Fibroblast of skin of left quadriceps (primary cell): ENCODE results near the gene SLC22A17.

ENCODE experiments used
- DNase-seq, 2 experiments: peaks; one replicate each; pipeline ENCODE4 v3.0.0-alpha.2; 2013; ENCODE audit warnings: low read depth in 2 of 2

SLC22A17 gene

GRCh38 chr14:23381871-23382270, 29.2 kb upstream of the SLC22A17 start:
- DNase-seq = no peak

GRCh38 chr14:23380976-23381375, 28.3 kb upstream of the SLC22A17 start:
- DNase-seq = no peak

GRCh38 chr14:23380197-23380914, 27.7 kb upstream of the SLC22A17 start:
- DNase-seq = no peak

GRCh38 chr14:23379366-23380196, 26.9 kb upstream of the SLC22A17 start:
- no peak for DNase-seq

- DNase-seq = no peak
Observed at GRCh38 chr14:23378612-23379220, 26.0 kb upstream of the SLC22A17 start.

- DNase-seq = no peak
Observed at GRCh38 chr14:23377573-23378563, 25.2 kb upstream of the SLC22A17 start.

- DNase-seq = no peak
Observed at GRCh38 chr14:23377198-23377550, 24.5 kb upstream of the SLC22A17 start.

GRCh38 chr14:23376482-23377197, 24.0 kb upstream of the SLC22A17 start, which contains the start of gene CMTM5:
Gene CMTM5, plus strand, starts transcription at chr14:23377046. Its CDS starts 206 bp downstream, at chr14:23377252.
- DNase-seq = no peak

- no peak for DNase-seq
Observed at GRCh38 chr14:23375527-23376251, 23.0 kb upstream of the SLC22A17 start.

- DNase-seq = no peak
Observed at GRCh38 chr14:23373041-23373440, 20.4 kb upstream of the SLC22A17 start.

GRCh38 chr14:23372509-23372908, 19.8 kb upstream of the SLC22A17 start, which contains the start of gene IL25:
Gene IL25, plus strand, starts transcription at chr14:23372809.
- DNase-seq = no peak

GRCh38 chr14:23371865-23372264, 19.2 kb upstream of the SLC22A17 start:
- no peak for DNase-seq

- no peak for DNase-seq
Observed at GRCh38 chr14:23370221-23370620, 17.5 kb upstream of the SLC22A17 start.

- peak in 1 of 2 experiments; percentile 65 for DNase-seq
Observed at GRCh38 chr14:23366426-23366921, 13.8 kb upstream of the SLC22A17 start.

- peak in 1 of 2 experiments; percentile 72 for DNase-seq
Observed at GRCh38 chr14:23365732-23366425, 13.2 kb upstream of the SLC22A17 start.

- DNase-seq = no peak
Observed at GRCh38 chr14:23365036-23365731, 12.5 kb upstream of the SLC22A17 start, which contains the start of gene EFS. Gene EFS, minus strand, starts transcription at chr14:23365172. Its CDS starts 147 bp downstream, at chr14:23365025.

GRCh38 chr14:23364164-23365035, 11.7 kb upstream of the SLC22A17 start:
- DNase-seq = no peak
